Activated T-cell treated with anti-CD3 and anti-CD28 coated beads for 1 hour (primary cell): ENCODE data around the gene MYH14.

Source experiments
- DNase-seq: peaks from one replicate; pipeline ENCODE4 v3.0.0-alpha.2; 2020; ENCODE audit warnings: low read depth

Gene MYH14

GRCh38 chr19:50203281-50204080 is at the start of gene MYH14:
Gene MYH14, plus strand, starts transcription at chr19:50203622. Its CDS starts 6,744 bp downstream, at chr19:50210366.
- no peak for DNase-seq

GRCh38 chr19:50154529-50154928 is 48.9 kb upstream of the MYH14 start:
- no peak for DNase-seq

GRCh38 chr19:50155520-50156109 is 47.8 kb upstream of the MYH14 start:
- no peak for DNase-seq

DNA sequence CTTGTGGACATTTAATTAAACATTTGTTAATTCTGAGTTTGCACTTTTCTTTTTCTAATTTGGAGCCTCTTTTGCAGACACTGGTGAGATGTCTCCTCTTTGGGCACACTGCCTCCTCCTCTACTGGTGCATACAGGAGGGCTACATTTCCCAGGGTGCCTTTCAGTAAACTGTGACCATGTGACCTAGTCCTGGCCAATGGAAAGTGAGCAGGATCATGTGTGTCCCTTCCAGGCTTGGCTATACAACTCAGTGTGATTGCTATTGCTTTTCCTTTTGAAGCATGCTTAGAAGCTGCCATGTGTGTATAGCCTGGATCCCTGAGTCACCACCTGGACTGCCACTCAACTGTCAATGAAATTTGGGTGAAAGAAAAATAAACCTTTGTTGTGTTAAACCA is 44.8 kb upstream of the MYH14 start:
- DNase-seq = no peak

GRCh38 chr19:50159078-50159477 is 44.3 kb upstream of the MYH14 start:
- no peak for DNase-seq

DNA sequence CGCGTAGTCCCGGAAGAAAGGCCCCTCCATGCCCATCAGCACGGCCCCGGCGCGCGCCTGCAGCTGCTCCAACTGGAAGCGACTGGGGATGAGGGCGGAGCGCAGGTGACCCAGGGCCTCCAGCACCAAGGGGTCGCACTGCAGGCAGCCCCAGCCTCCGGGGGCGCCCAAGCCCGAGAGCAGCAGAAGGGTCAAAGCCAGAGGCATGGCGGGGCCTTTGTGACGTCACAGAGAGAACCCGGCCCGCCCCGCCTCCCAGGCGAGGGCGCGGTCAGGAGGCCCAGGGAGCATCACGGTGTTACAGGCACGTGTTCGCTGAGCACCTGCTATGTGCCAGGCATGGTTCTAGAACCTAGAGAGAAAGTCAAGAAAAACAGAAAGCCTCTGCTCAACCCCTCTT is 40.4 kb upstream of the MYH14 start, which contains the start of gene IZUMO2:
IZUMO2 (minus strand) TSS at position 294 of the 400 bp plus-strand sequence; CDS start at position 207, 87 bp downstream.
- DNase-seq = no peak

DNA sequence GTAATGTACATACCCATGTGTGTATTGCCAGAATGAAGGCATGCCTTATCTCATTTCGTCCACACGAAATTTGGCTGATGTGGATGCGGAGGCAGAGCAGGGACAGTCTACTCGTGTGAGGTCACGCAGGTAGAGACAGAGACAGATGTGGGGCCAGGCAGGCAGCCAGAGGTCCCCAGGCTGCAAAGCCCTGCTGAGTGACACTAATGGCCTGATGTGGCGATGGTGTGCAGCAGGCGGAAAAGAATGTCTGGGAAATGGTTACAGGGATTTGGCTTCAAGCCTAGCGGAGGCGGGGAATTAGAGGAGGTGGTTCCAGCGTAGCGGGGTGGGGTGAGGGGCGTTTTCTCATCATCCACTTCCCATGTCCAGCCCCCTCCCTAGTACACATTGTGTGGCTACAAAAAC is 36.1 kb upstream of the MYH14 start:
- DNase-seq = no peak

- DNase-seq = no peak
These were observed 31.7 kb upstream of the MYH14 start for GRCh38 chr19:50171752-50172151.

DNA sequence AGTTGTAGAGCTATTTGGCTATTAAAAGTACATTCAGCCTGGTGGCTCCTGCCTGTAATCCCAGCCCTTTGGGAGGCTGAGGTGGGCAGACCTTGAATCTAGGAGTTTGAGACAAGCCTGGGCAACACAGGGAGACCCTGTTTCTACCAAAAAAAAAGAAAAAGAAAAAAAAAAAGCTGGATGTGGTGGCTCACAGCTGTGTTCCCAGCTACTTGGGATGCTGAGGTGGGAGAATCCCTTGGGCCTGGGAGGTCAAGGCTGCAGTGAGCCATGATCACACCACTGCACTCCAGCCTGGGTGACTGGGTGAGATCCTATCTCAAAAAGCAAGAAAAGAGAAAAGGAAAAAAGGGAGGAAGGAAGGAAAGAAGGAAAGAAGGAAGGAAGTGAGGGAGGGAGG is 30.7 kb upstream of the MYH14 start:
- DNase-seq = no peak

DNA sequence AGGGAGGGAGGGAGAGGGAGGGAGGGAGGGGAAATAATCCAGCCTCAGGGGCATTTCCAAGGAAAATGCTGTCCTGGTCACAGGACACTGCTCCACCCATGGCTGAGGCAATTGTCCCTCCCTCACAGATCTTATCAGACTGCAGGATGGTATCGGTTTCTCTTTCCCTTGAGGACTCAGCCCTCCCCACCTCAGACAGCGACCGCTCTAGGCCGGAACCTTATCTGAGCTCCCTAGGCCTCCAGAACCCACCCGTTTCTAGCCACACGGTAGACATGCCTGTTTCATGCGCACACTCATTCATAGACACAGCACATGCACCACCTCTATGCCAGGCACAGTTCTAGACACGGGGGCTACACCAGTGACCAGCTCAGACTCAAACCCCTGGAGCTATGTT is 30.3 kb upstream of the MYH14 start:
- DNase-seq = no peak

DNA sequence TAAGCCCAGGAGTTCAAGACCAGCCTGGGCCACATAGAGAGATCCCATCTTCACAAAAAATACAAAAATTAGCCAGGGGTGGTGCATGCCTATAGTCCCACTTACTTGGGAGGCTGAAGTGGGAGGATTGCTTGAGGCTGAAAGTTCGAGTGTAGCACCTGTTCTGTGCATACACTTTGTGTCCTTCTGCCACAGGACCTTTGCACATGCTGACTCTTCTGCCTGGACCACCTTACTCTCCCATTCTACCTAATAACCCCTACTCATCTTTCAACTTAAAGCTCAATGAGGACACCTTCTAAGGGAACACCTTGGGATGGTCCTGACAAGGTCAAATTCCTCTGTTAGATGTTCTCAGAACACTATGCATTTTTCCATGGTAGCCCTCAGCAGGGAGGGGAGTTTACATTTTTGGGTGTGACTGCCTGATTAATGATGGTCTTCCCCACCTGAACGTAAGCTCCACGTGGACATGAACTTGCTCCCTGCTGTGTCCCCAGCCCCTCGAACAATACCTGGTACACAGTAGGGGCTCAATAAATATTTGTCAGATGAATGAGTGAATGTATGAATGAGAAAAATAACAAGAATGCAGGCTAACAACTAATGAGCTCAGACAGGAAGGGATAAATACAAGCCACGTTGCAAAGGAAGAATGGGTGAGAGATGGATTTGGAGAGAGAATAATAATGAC is 29.2 kb upstream of the MYH14 start:
- no peak for DNase-seq

DNA sequence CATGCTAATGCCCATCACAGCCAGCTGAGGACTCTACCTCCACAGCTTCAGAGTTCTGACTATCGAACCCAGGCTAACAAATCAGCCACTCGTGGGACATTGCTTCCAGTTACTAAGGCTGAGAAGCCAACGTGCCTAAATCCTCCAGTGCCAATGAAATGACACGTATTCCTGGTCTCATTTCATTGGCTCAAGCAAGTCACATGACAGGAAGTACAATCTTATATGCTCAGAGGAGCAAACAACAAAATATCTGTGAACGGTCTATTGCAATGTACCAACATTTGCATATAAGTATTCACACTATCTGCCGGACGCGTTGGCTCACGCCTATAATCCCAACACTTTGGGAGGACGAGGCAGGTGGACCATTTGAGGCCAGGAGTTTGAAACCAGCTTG is 27.5 kb upstream of the MYH14 start:
- no peak for DNase-seq

GRCh38 chr19:50176775-50177174 is 26.6 kb upstream of the MYH14 start:
- no peak for DNase-seq

DNA sequence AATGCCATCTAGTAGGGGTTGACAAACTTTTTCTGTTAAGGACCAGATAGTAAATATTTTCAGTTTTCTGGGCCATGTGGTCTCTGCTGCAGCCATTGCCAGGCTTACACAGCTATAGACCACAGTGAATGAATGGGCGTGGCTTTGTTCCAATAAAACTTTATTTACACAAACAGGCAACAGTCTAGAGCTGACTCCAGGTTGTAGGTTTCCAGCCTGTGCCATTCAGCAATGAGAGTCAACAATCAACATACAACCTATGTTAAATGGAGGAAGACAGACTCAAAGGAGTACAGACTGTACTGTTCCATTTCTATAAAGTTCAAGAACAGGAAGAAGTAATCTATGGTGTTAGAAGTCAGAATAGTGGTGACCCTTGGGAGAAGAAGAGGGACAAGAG is 25.1 kb upstream of the MYH14 start:
- DNase-seq = no peak

DNA sequence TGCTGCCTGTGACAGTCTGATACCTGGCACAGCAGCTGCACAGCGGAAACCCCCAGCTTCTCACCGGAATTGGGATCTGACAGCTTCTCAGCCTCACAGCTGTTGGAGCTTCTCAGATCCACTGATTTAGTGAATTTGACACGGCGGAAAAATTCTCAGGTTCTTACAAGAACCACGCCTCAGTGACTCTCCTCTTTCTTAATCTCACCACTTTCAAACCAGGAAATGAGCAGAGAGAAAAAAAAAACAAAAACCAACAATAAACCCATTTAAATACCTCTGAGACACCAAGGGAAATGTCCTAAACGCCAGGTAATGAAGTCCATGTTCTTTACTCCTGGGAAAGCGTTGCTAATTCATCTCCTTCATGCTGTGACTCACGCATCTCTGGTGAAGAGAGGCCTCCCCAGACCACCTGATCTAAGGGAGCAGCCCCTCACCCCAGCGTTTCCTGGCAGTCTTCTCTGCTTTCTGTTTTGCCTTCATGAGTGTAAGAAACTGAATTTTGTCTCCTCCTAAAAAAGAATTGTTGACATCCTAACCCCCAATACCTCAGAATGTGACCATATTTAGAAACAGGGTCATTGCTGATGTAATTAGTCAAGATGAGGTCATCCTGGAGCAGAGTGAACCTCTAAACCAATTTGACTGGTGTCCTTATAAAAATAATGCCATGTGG is 24.4 kb upstream of the MYH14 start:
- no peak for DNase-seq

DNA sequence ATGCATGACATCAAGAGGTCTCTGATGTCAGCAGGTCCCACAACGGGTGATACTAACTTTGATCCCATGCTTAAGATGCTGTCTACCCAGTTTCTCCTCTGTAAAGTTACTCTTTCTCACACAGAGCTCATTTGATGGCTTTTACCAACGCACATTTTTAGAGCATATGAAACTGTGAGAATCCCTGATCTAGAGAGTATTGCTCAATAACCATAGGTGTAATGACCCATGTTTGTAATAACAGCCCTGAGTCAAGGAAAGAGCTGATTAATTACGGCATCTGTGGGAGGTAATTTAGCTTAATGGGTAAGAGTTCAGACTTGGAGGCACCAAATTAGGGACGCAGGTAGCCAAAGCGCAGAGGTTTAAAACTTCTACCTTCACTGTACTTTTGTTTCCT is 22.3 kb upstream of the MYH14 start:
- no peak for DNase-seq

DNA sequence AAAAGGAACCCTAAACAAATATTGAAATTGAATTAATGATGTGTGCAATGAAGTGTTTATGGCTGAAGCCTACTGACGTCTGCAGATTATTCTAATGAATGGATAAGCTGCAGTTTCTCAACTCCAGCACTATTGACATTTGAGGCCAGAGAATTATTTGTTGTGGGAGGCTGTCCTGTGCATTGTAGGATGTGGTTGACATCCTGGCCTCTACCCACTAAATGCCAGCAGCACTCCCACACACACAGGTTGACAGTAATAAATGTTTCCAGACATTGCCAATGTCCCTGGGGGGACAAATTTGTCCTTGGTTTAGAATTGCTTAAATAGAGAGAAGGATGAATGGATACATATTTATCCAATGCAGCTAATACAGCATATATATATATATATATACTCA is 19.2 kb upstream of the MYH14 start:
- no peak for DNase-seq

DNA sequence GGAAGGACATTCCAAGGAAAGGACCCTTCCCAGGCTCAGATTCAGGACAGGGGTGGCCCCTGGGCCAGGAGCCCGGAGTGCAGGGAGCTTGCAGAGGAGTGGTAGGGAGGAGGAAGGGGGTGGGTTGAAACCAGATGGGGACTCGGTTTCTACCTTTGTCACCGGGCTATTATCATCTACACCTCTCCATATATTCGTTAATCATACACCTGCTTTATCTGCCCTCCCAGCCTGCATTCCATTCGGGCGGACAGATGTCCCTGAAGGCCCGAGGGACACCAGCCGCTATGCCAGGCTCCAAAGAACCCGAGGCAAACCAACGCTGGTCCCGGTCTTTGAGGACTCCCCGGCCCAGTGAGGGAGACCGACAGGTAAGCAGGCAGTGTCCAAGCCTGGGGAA is 15.5 kb upstream of the MYH14 start:
- no peak for DNase-seq

GRCh38 chr19:50189331-50189730 is 14.1 kb upstream of the MYH14 start:
- no peak for DNase-seq

DNA sequence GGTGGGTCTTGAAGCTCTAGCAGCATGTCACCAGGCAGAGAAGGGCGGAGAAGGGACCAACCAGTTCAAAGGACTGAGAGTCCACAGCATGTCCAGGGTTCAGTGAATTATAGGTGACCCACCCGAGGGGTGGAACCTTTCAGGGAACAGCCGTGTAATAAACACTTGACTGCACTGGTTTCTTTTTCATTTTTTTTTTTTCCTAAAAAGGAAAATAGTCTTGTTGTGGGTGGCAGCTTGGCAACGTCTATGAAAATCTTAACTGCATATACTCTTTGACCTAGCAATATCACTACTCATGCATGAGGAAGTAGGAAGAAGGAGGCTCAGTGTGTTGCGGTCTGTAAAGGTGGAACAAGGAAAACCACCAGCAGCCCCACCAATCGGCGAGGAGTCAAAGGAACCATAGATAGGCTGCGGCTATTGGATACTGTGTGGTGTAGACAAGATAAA is 13.0 kb upstream of the MYH14 start:
- DNase-seq = no peak

GRCh38 chr19:50191216-50191615 is 12.2 kb upstream of the MYH14 start:
- DNase-seq = no peak

DNA sequence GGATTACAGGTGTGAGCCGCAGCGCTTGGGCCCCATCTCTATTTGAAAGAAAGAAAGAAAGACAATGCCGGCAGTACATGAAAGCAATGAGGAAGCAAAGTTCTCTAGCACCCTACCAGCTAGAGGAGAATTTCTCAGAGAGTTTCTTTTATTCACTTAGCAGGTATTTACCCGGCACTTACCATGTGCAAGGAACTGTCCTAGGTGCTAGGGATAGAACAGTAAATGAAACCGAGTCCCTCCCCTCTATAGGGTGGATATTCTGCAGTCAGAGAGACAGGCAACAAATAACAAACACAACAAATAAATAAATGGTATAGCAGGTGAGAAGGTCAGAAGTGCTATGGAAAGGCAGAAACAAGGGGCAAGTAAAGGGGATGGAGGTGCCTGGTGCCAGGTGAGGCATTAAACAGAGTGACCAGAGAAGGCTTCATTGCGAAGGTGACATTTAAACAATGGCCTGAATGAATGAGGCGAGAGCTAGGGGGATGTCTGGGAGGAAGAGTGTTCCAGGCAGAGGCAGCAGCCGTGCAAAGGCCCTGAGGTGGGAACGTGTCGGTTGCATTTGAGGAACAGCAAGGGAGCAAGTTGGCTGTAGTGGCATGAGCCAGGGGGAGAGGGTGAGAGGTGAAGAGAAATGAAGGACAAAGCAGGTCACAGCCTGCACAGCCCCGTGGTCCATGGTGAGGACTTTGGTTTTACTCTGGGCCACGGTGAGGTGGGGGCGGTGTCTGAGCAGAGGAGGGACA is 10.8 kb upstream of the MYH14 start:
- DNase-seq = no peak
